ENCODE measurements around the gene PRDM10.

PRDM10 gene

GRCh38 chr11:130032931-130033330 lies 30.3 kb upstream of the PRDM10 start:
- H2AK5ac ChIP-seq (ENCODE audit: low read length), result no peak overlapping the region
- H3K56ac ChIP-seq (ENCODE audit: low read length), result no peak overlapping the region
- no peak overlapping the region for H2BK15ac ChIP-seq (replicated peaks; ENCODE audit: low read depth)
- no peak overlapping the region for H3K9ac ChIP-seq (ENCODE audit: low read length)
- H3K4me3 ChIP-seq (ENCODE audit: low read length), result no peak overlapping the region
- H3K18ac ChIP-seq (ENCODE audit: low read length), result no peak overlapping the region
- no peak overlapping the region for H3K23ac ChIP-seq (ENCODE audit: low read length)
- DNase-seq, result no peak
- no peaks in the 10 kb centered on the region for H3K79me1 ChIP-seq (ENCODE audit: low read length)
- H2BK120ac ChIP-seq (ENCODE audit: low read depth, low read length), result no peak overlapping the region
- H3K36me3 ChIP-seq (ENCODE audit: control insufficient read depth, insufficient read depth, low read length), result no peaks in the 10 kb centered on the region
- H3K79me2 ChIP-seq (ENCODE audit: control insufficient read depth, insufficient read depth, low read length), result no peaks in the 10 kb centered on the region
- no peak overlapping the region for H3K27ac ChIP-seq (ENCODE audit: low read depth, low read length)
- H4K8ac ChIP-seq (ENCODE audit: low read depth, low read length), result no peak overlapping the region
- H3K4me2 ChIP-seq (ENCODE audit: low read length), result no peak overlapping the region
- H4K5ac ChIP-seq (ENCODE audit: low read length), result no peak overlapping the region
- H2BK5ac ChIP-seq (ENCODE audit: low read length), result no peak overlapping the region
- no peaks in the 10 kb centered on the region for H3K27me3 ChIP-seq (ENCODE audit: insufficient read depth, low read length, poor library complexity)
- no peaks in the 10 kb centered on the region for H3K4me1 ChIP-seq (ENCODE audit: control insufficient read depth, low read depth, low read length)
- no peak overlapping the region for H3K4ac ChIP-seq (ENCODE audit: low read depth, low read length)
- no CpG with 5 or more reads among the region's 44 CpGs for WGBS (ENCODE audit: extremely low coverage, insufficient coverage, low lambda C conversion rate)

DNA sequence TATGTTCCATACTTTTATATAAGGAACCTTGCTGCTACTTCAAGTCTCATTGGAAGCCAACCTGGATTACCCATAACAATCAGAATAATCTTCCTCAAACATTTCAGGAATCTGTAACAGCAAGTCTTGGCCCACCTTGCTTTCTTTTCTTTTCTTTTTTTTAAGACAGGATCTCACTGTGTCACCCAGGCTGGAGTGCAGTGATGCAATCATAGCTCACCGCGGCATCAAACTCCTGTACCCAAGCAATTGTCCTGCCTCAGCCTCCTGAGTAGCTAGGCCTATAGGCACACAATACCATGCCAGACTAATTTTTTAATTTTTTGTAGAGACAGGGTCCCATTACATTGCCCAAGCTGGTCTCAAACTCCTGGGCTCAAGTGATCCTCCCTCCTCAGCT lies 29.3 kb upstream of the PRDM10 start:
- no peaks in the 10 kb centered on the region for H3K36me3 ChIP-seq (ENCODE audit: control insufficient read depth, insufficient read depth, low read length)
- H3K27ac ChIP-seq (ENCODE audit: low read depth, low read length), result no peak overlapping the region
- no CpG with 5 or more reads among the region's 2 CpGs for WGBS (ENCODE audit: extremely low coverage, insufficient coverage, low lambda C conversion rate)
- H3K9ac ChIP-seq (ENCODE audit: low read length), result no peak overlapping the region
- H3K4me3 ChIP-seq (ENCODE audit: low read length), result no peak overlapping the region
- H3K18ac ChIP-seq (ENCODE audit: low read length), result no peak overlapping the region
- H4K5ac ChIP-seq (ENCODE audit: low read length), result no peak overlapping the region
- H2BK120ac ChIP-seq (ENCODE audit: low read depth, low read length), result no peak overlapping the region
- no peaks in the 10 kb centered on the region for H3K79me2 ChIP-seq (ENCODE audit: control insufficient read depth, insufficient read depth, low read length)
- no peaks in the 10 kb centered on the region for H3K27me3 ChIP-seq (ENCODE audit: insufficient read depth, low read length, poor library complexity)
- H2BK15ac ChIP-seq (replicated peaks; ENCODE audit: low read depth), result no peak overlapping the region
- no peak overlapping the region for H3K23ac ChIP-seq (ENCODE audit: low read length)
- no peak for DNase-seq
- H3K4me2 ChIP-seq (ENCODE audit: low read length), result no peak overlapping the region
- H3K4ac ChIP-seq (ENCODE audit: low read depth, low read length), result no peak overlapping the region
- no peak overlapping the region for H4K8ac ChIP-seq (ENCODE audit: low read depth, low read length)
- H3K4me1 ChIP-seq (ENCODE audit: control insufficient read depth, low read depth, low read length), result no peaks in the 10 kb centered on the region
- no peak overlapping the region for H2BK5ac ChIP-seq (ENCODE audit: low read length)
- H2AK5ac ChIP-seq (ENCODE audit: low read length), result no peak overlapping the region
- H3K79me1 ChIP-seq (ENCODE audit: low read length), result no peaks in the 10 kb centered on the region
- no peak overlapping the region for H3K56ac ChIP-seq (ENCODE audit: low read length)

DNA sequence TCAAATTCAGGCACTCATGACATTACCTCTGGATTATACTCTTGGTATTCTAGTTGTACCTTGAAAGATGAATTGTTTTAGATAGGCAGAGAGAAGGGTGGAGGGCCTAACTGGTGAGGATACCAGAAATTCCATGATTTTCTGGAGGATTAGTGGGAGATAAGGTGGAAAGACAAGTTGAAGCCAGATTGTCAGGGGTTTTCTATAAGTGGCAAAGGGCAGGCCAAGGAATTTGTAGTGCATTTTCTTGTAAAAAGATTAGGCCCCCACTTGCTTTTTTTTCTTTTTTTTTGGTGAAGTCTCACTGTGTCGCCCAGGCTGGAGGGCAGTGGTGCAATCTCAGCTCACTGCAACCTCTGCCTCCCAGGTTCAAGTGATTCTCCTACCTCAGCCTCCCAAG lies 28.4 kb upstream of the PRDM10 start:
- no peaks in the 10 kb centered on the region for H3K79me2 ChIP-seq (ENCODE audit: control insufficient read depth, insufficient read depth, low read length)
- no peaks in the 10 kb centered on the region for H3K27me3 ChIP-seq (ENCODE audit: insufficient read depth, low read length, poor library complexity)
- no peak overlapping the region for H4K5ac ChIP-seq (ENCODE audit: low read length)
- no peak overlapping the region for H2BK15ac ChIP-seq (replicated peaks; ENCODE audit: low read depth)
- no peak overlapping the region for H2BK120ac ChIP-seq (ENCODE audit: low read depth, low read length)
- no peak overlapping the region for H4K8ac ChIP-seq (ENCODE audit: low read depth, low read length)
- no peak overlapping the region for H3K4ac ChIP-seq (ENCODE audit: low read depth, low read length)
- no peak overlapping the region for H2AK5ac ChIP-seq (ENCODE audit: low read length)
- H3K27ac ChIP-seq (ENCODE audit: low read depth, low read length), result no peak overlapping the region
- H3K79me1 ChIP-seq (ENCODE audit: low read length), result no peaks in the 10 kb centered on the region
- H3K9ac ChIP-seq (ENCODE audit: low read length), result no peak overlapping the region
- H3K4me2 ChIP-seq (ENCODE audit: low read length), result no peak overlapping the region
- peak; percentile 26 for DNase-seq
- H3K4me3 ChIP-seq (ENCODE audit: low read length), result no peak overlapping the region
- no peak overlapping the region for H3K56ac ChIP-seq (ENCODE audit: low read length)
- no peaks in the 10 kb centered on the region for H3K36me3 ChIP-seq (ENCODE audit: control insufficient read depth, insufficient read depth, low read length)
- WGBS (ENCODE audit: extremely low coverage, insufficient coverage, low lambda C conversion rate), result no CpG with 5 or more reads among the region's 1 CpG
- H3K18ac ChIP-seq (ENCODE audit: low read length), result no peak overlapping the region
- H3K4me1 ChIP-seq (ENCODE audit: control insufficient read depth, low read depth, low read length), result no peaks in the 10 kb centered on the region
- H2BK5ac ChIP-seq (ENCODE audit: low read length), result no peak overlapping the region
- no peak overlapping the region for H3K23ac ChIP-seq (ENCODE audit: low read length)

- Histone ChIP-seq H4K5ac (ENCODE audit: low read length) (no peak overlapping the region), H3K4me2 (ENCODE audit: low read length) (no peak overlapping the region), H2BK15ac (replicated peaks; ENCODE audit: low read depth) (no peak overlapping the region), H3K23ac (ENCODE audit: low read length) (no peak overlapping the region), H3K9ac (ENCODE audit: low read length) (no peak overlapping the region), H2AK5ac (ENCODE audit: low read length) (no peak overlapping the region), H3K79me1 (ENCODE audit: low read length) (no peaks in the 10 kb centered on the region), H3K27me3 (ENCODE audit: insufficient read depth, low read length, poor library complexity) (no peaks in the 10 kb centered on the region), H4K8ac (ENCODE audit: low read depth, low read length) (no peak overlapping the region), H3K4me1 (ENCODE audit: control insufficient read depth, low read depth, low read length) (no peaks in the 10 kb centered on the region), H3K18ac (ENCODE audit: low read length) (no peak overlapping the region), H3K79me2 (ENCODE audit: control insufficient read depth, insufficient read depth, low read length) (no peaks in the 10 kb centered on the region), H3K27ac (ENCODE audit: low read depth, low read length) (no peak overlapping the region), H3K56ac (ENCODE audit: low read length) (no peak overlapping the region), H3K4me3 (ENCODE audit: low read length) (no peak overlapping the region), H2BK120ac (ENCODE audit: low read depth, low read length) (no peak overlapping the region), H3K4ac (ENCODE audit: low read depth, low read length) (no peak overlapping the region), H3K36me3 (ENCODE audit: control insufficient read depth, insufficient read depth, low read length) (no peaks in the 10 kb centered on the region), H2BK5ac (ENCODE audit: low read length) (no peak overlapping the region)
- WGBS (ENCODE audit: extremely low coverage, insufficient coverage, low lambda C conversion rate), result no CpG with 5 or more reads among the region's 3 CpGs
- DNase-seq, result no peak
These were observed 26.5 kb upstream of the PRDM10 start for GRCh38 chr11:130029137-130029536.

DNA sequence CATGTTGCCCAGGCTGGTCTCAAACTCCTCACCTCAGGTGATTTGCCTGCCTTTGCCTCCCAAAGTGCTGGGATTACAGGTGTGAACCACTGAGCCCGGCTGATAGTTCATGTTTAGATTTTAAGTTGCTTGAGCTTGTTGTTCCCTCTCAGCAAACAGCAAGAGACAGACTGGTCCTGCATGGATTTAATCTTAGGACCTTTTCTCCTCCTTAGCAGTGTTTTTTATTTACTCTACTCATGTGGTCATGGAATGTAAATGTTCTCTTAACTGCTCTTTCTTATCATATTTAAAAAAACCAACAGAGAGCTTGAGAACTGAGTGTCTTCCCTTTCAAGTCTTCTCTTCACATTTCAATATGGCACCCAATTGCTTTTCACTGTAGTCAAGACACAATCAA lies 22.7 kb upstream of the PRDM10 start:
- Histone ChIP-seq H3K9ac (ENCODE audit: low read length) (no peak overlapping the region), H3K4me2 (ENCODE audit: low read length) (no peak overlapping the region), H4K5ac (ENCODE audit: low read length) (no peak overlapping the region), H4K8ac (ENCODE audit: low read depth, low read length) (no peak overlapping the region), H2BK5ac (ENCODE audit: low read length) (no peak overlapping the region), H3K4me3 (ENCODE audit: low read length) (no peak overlapping the region), H3K56ac (ENCODE audit: low read length) (no peak overlapping the region), H3K4me1 (ENCODE audit: control insufficient read depth, low read depth, low read length) (no peaks in the 10 kb centered on the region), H3K36me3 (ENCODE audit: control insufficient read depth, insufficient read depth, low read length) (no peaks in the 10 kb centered on the region), H2AK5ac (ENCODE audit: low read length) (no peak overlapping the region), H3K18ac (ENCODE audit: low read length) (no peak overlapping the region), H2BK15ac (replicated peaks; ENCODE audit: low read depth) (no peak overlapping the region), H3K79me1 (ENCODE audit: low read length) (no peaks in the 10 kb centered on the region), H3K79me2 (ENCODE audit: control insufficient read depth, insufficient read depth, low read length) (no peaks in the 10 kb centered on the region), H3K27ac (ENCODE audit: low read depth, low read length) (no peak overlapping the region), H3K4ac (ENCODE audit: low read depth, low read length) (no peak overlapping the region), H3K23ac (ENCODE audit: low read length) (no peak overlapping the region), H3K27me3 (ENCODE audit: insufficient read depth, low read length, poor library complexity) (no peaks in the 10 kb centered on the region), H2BK120ac (ENCODE audit: low read depth, low read length) (no peak overlapping the region)
- WGBS (ENCODE audit: extremely low coverage, insufficient coverage, low lambda C conversion rate), result no CpG with 5 or more reads among the region's 1 CpG
- no peak for DNase-seq

- Histone ChIP-seq H3K18ac (ENCODE audit: low read length) (no peak overlapping the region), H3K9ac (ENCODE audit: low read length) (no peak overlapping the region), H3K27me3 (ENCODE audit: insufficient read depth, low read length, poor library complexity) (no peaks in the 10 kb centered on the region), H2BK5ac (ENCODE audit: low read length) (no peak overlapping the region), H2AK5ac (ENCODE audit: low read length) (no peak overlapping the region), H2BK15ac (replicated peaks; ENCODE audit: low read depth) (no peak overlapping the region), H3K4me1 (ENCODE audit: control insufficient read depth, low read depth, low read length) (no peaks in the 10 kb centered on the region), H3K27ac (ENCODE audit: low read depth, low read length) (no peak overlapping the region), H3K4me3 (ENCODE audit: low read length) (no peak overlapping the region), H3K4me2 (ENCODE audit: low read length) (no peak overlapping the region), H3K4ac (ENCODE audit: low read depth, low read length) (no peak overlapping the region), H3K23ac (ENCODE audit: low read length) (no peak overlapping the region), H3K79me1 (ENCODE audit: low read length) (no peaks in the 10 kb centered on the region), H4K8ac (ENCODE audit: low read depth, low read length) (no peak overlapping the region), H3K56ac (ENCODE audit: low read length) (no peak overlapping the region), H2BK120ac (ENCODE audit: low read depth, low read length) (no peak overlapping the region), H3K79me2 (ENCODE audit: control insufficient read depth, insufficient read depth, low read length) (no peaks in the 10 kb centered on the region), H3K36me3 (ENCODE audit: control insufficient read depth, insufficient read depth, low read length) (no peaks in the 10 kb centered on the region), H4K5ac (ENCODE audit: low read length) (no peak overlapping the region)
- WGBS (ENCODE audit: extremely low coverage, insufficient coverage, low lambda C conversion rate), result no CpG with 5 or more reads among the region's 1 CpG
- DNase-seq, result no peak
These were observed 21.7 kb upstream of the PRDM10 start for GRCh38 chr11:130024361-130024760.
